ENCODE data around the gene MAN1B1.

MAN1B1 gene

GRCh38 chr9:137158625-137159024 lies 71.8 kb downstream of the MAN1B1 start:
- TF ChIP-seq, protein P1, sequence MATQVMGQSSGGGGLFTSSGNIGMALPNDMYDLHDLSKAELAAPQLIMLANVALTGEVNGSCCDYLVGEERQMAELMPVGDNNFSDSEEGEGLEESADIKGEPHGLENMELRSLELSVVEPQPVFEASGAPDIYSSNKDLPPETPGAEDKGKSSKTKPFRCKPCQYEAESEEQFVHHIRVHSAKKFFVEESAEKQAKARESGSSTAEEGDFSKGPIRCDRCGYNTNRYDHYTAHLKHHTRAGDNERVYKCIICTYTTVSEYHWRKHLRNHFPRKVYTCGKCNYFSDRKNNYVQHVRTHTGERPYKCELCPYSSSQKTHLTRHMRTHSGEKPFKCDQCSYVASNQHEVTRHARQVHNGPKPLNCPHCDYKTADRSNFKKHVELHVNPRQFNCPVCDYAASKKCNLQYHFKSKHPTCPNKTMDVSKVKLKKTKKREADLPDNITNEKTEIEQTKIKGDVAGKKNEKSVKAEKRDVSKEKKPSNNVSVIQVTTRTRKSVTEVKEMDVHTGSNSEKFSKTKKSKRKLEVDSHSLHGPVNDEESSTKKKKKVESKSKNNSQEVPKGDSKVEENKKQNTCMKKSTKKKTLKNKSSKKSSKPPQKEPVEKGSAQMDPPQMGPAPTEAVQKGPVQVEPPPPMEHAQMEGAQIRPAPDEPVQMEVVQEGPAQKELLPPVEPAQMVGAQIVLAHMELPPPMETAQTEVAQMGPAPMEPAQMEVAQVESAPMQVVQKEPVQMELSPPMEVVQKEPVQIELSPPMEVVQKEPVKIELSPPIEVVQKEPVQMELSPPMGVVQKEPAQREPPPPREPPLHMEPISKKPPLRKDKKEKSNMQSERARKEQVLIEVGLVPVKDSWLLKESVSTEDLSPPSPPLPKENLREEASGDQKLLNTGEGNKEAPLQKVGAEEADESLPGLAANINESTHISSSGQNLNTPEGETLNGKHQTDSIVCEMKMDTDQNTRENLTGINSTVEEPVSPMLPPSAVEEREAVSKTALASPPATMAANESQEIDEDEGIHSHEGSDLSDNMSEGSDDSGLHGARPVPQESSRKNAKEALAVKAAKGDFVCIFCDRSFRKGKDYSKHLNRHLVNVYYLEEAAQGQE (IDR thresholded peaks at IDR 0.05; ENCODE audit: insufficient read depth in 1 of 2, low read depth in 2 of 2, low read length in 2 of 2): no peak
- TF ChIP-seq POLR2AphosphoS5 (IDR thresholded peaks at IDR 0.05; ENCODE audit: low read depth, low read length): no peak
- TF ChIP-seq FOXP2 (optimal IDR thresholded peaks at IDR 0.05; ENCODE audit: borderline replicate concordance, extremely low read depth, extremely low read length, insufficient read depth): no peak
- TF ChIP-seq SIN3A (IDR thresholded peaks at IDR 0.05; ENCODE audit: borderline replicate concordance, insufficient read depth, low read length): no peak
- no peak for TF ChIP-seq TAF1 (IDR thresholded peaks at IDR 0.05; ENCODE audit: borderline replicate concordance, insufficient read depth, low read length)
